ENCODE measurements around the gene MIDN.

DNA sequence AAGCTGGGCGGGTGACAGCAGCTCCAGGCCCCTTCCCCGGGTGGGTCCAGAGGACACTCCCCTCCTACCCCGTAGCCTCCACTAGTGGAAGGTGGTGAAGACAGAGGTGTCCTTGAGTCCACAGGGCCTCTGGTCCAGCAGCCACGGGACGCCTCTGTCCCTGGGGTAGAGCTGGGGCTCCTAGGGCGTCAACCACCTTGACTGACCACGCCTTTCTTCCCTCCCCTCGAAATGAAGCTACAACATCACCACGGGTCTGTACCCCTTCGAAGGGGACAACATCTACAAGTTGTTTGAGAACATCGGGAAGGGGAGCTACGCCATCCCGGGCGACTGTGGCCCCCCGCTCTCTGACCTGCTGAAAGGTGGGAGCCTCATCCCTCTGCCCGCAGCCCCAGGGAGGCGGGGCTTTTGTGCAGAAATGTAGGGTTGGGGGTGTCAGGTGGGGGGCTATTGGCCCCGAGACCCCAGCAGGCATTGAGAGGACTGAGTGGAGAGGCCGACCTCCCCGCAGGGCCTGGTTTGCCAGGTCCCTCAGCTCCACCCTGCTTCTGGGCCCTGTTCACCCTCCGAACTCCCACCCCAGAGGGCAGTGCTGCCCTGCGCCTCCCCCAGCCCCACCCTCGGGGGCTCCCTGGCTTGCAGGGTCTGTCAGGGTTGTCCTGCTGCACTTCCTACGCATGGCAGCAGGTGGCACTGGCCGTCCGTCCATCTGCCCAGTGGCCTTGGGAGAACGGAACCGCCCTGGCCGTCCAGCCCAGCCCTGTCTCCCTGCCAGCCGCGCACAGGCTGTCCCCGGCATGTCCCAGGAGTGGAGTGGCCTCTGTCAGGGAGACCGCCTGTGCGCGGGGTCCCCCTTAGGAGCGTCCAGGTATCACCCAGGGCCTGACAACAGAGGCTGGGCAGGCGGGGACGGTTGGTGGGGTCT lies 27.1 kb upstream of the MIDN start:
- TF ChIP-seq, protein P1, sequence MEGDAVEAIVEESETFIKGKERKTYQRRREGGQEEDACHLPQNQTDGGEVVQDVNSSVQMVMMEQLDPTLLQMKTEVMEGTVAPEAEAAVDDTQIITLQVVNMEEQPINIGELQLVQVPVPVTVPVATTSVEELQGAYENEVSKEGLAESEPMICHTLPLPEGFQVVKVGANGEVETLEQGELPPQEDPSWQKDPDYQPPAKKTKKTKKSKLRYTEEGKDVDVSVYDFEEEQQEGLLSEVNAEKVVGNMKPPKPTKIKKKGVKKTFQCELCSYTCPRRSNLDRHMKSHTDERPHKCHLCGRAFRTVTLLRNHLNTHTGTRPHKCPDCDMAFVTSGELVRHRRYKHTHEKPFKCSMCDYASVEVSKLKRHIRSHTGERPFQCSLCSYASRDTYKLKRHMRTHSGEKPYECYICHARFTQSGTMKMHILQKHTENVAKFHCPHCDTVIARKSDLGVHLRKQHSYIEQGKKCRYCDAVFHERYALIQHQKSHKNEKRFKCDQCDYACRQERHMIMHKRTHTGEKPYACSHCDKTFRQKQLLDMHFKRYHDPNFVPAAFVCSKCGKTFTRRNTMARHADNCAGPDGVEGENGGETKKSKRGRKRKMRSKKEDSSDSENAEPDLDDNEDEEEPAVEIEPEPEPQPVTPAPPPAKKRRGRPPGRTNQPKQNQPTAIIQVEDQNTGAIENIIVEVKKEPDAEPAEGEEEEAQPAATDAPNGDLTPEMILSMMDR (IDR thresholded peaks at IDR 0.05 in 4 of 5, conservative IDR thresholded peaks at IDR 0.05 in 1 of 5): peak; percentile 67 to 93 (median 83)
- TF ChIP-seq POLR2A (IDR thresholded peaks at IDR 0.05): no peak
